ENCODE data around the gene PACRG.

PACRG gene

DNA sequence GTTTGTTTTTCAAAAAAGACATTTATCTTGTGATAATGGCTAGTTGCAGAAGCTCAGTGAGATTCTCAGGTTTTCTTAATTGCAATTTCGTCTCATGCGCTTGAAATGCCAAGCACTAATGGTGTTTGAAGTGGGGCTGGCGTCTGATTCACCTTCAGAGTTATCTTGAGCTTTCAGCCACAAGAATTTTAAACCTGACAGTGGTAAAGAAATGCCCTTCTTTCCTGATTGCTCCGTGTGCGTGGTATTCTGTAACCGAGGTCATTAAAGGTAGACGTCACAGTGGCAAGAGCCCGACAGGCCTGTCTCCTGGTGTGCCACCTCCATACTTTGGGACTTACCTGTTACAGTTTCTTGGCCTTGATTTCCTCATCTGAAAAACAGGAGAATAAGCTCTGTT is 560.3 kb downstream of the PACRG start:
- DNase-seq (ENCODE audit: low spot score): no peak

DNA sequence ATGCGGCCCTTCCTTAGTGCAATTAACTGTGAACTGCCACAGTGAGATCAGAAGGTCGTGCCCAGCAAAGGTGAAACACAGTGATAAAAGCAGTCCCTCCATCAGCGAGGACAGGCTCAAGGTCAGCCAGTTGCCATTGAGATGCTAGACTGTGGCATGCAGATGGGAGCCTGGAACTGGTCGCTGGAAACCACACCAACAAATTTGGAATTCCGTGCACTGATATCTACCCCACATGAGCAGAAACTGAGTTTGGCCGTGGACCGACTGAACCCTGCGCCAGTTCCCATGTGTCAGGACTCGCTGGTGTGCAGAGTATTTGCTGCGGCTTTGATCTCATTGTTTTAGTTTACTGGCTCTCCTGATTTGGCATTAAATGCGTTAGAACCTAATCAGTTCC is 561.1 kb downstream of the PACRG start:
- no peak for DNase-seq (ENCODE audit: low spot score)

GRCh38 chr6:163289447-163289846 is 561.7 kb downstream of the PACRG start:
- no peak for DNase-seq (ENCODE audit: low spot score)

GRCh38 chr6:163290545-163291274 is 562.9 kb downstream of the PACRG start:
- DNase-seq (ENCODE audit: low spot score): no peak

DNA sequence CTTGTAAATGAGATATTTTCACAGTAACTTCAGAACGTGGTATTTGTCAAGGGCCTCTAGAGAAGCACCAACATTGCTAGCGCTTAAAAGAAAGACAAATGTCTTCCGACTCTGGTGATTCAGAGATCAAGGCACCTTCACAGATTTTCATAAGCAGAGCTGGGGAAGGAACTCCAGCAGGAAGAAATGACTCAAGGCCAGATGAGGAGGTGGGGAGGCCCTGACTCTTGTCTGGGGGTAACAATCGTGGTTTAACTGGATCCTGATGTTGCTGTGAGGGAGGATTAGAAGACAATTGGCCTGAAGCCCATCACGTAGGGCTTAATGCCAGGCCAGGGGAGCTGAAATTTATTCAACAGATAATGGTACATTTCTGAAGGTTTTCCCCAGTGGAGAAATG is 563.8 kb downstream of the PACRG start:
- DNase-seq (ENCODE audit: low spot score): no peak

DNA sequence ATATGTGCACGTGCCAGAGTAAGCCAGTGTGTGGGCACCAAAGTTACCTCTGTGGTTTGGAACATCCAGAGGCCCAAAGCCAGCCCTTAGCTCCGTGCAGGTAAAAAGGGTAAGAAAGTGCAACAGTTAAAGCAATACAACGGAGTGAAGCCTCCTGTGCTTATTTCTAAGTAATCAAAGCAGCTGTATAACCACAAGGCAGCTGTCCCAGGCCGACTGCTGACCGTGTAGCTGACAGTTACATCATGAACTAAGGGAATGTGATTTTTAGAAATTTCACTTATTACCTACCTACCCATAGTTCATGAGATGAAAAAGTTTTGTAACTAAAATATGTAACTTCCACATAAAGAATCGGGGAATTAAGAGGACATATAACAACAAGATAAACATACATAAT is 565.5 kb downstream of the PACRG start:
- no peak for DNase-seq (ENCODE audit: low spot score)

- no peak for DNase-seq (ENCODE audit: low spot score)
Measured at GRCh38 chr6:163294734-163295133, 567.0 kb downstream of the PACRG start.

- no peak for DNase-seq (ENCODE audit: low spot score)
Measured at GRCh38 chr6:163296835-163297519, 569.2 kb downstream of the PACRG start.

DNA sequence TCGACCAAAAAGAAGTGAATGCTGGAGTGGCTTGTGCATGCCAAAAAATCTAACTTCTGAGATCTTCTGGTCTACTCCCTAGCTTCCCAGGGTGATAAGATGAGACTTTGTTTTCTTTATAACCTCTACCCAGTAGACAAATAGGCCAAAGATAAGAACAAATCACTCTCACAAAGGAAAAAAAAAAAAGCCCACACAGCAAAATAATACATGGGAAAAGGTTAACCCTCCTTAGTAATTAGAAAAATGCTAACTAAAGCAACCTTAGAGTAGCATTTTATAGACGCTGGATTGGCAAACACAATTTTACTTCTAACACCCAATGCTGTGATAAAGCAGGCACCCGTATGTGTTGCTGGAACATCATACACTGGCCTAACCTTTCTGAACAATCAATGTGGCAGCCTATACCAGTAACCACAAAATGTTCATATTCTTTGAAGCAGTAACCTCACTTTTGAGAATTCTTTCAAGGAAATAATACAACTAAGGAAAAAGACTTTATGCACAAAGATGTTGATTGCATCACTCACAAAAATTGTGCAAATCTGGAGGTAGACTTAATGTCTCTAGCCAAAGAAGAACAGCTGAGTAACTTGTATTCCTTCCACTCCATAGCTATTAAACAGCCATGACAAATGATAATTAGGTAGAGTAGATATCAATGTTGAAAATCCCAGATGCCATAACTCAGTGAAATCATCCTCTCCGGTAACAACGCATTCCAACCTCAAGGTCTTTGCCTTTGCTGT is 570.5 kb downstream of the PACRG start:
- DNase-seq (ENCODE audit: low spot score): no peak

GRCh38 chr6:163300838-163301237 is 573.1 kb downstream of the PACRG start:
- no peak for DNase-seq (ENCODE audit: low spot score)

GRCh38 chr6:163301726-163302635 is 574.2 kb downstream of the PACRG start:
- no peak for DNase-seq (ENCODE audit: low spot score)

DNA sequence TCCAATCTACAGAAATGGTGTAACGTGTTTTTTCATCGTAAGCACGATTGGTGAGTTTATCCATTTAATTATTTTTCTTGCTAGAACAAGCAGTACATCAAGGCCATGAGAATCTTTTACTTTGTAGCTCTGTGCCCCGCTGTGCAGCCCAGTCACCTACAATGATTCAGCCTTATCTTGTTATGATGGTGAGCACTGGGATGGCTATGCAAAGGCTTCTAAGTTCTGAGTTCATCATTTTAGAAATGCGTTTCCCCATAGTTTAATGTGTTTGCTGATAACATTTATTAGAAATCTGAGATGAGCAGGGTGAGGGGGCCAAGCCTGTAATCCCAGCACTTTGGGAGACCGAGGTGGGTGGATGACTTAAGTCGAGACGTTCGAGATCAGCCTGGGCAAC is 575.0 kb downstream of the PACRG start:
- no peak for DNase-seq (ENCODE audit: low spot score)

- DNase-seq (ENCODE audit: low spot score): no peak
Measured at GRCh38 chr6:163306000-163306399, 578.2 kb downstream of the PACRG start.

DNA sequence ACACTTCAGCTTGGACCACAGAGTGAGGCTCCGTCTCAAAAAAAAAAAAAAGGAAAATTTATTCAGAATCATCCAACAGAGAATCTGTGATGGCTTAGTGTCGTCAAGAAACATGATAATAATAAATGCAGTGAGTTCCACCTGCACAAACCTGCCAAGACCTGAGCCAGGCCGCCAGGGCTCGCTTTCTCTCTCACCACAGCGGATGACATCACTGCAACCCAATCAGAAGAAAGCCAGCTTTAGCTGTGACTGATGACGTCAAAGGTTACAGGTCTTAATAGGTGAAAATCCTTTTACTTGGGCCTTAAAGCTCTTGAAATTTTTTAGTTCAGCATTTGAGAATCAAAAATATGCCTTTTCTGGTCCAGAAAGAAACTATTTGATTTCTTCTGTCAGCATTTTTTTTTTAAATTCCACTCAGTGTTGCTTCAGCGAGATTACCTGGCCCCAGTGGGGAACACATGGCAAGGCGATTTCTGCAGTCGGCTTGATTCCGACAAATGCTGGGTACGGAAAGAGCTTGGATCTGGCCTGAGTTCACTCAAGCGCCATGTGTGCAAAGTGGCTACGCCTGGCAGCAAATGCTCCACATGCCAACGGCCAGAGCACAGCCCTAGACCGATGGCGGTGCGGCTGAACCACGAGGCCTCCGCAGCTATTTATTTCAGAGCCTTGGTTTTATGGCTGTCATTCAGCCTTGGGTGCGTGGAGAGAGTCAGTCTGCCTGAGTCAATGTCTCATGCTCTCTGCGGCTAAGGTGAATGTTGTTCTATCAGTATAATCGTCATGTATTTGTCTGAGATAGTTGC is 581.1 kb downstream of the PACRG start:
- no peak for DNase-seq (ENCODE audit: low spot score)

DNA sequence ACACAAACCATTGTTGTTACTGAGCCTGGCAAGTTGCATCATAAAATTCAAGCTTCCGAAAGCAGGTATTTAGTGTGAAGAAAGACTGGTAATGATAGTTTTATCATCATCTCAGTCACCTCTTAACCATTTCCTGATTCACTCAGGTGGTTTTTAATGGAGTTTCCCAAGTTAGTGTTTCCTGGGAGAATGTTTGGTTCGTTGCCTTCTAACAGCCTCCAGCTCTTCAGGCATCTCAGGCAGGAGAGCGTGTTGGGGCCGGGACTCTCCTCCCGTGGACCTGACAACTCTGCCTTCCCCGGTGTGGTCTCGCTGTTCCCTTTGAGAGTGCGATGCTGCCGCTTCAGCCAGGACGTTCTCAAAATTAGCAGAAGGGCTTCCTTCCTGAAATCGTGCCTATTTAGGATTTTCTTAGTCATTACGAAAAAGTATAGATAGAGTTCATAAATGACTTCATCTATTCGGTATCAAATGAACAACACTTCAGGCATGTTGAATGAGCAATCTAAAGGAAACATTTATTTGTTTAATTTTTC is 581.8 kb downstream of the PACRG start:
- no peak for DNase-seq (ENCODE audit: low spot score)

GRCh38 chr6:163310096-163310972 is 582.6 kb downstream of the PACRG start:
- DNase-seq (ENCODE audit: low spot score): no peak

- no peak for DNase-seq (ENCODE audit: low spot score)
Measured at GRCh38 chr6:163310973-163311383, 583.2 kb downstream of the PACRG start.

DNA sequence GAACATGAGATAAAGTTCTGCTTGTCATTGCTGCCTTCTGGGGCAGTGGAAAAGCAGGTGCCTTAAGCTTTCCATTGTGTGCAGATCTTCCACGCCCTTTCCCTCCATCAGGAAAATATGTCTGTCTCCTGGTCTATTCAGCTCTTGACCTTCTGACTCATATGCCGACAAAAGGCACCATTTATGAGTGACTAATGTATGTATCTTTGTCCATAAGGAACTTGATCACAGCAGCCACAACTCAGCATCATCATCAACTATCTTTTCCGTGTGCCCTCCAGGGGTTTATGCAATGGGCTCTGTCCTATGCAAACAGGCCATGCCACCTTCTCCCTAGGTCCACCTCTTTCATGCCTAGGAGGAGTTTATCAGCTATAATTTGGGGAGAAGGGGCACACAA is 584.1 kb downstream of the PACRG start:
- DNase-seq (ENCODE audit: low spot score): no peak

GRCh38 chr6:163313566-163313965 is 585.8 kb downstream of the PACRG start:
- no peak for DNase-seq (ENCODE audit: low spot score)

- DNase-seq (ENCODE audit: low spot score): no peak
Measured at GRCh38 chr6:163313981-163314380, 586.2 kb downstream of the PACRG start.
